G401.6 (cell line): ENCODE measurements around the gene REEP1.
"Not testable (repeated sequence)": the region's sequence is repeated elsewhere in the genome, so short reads cannot be mapped to it uniquely, and the experiment has no call there.

Experiments used
- FAIRE-seq: peaks from 2 replicates; lab custom pipeline; 2012; peaks lifted over from hg19 to GRCh38; lab: Jason Lieb, UNC

REEP1 gene

DNA sequence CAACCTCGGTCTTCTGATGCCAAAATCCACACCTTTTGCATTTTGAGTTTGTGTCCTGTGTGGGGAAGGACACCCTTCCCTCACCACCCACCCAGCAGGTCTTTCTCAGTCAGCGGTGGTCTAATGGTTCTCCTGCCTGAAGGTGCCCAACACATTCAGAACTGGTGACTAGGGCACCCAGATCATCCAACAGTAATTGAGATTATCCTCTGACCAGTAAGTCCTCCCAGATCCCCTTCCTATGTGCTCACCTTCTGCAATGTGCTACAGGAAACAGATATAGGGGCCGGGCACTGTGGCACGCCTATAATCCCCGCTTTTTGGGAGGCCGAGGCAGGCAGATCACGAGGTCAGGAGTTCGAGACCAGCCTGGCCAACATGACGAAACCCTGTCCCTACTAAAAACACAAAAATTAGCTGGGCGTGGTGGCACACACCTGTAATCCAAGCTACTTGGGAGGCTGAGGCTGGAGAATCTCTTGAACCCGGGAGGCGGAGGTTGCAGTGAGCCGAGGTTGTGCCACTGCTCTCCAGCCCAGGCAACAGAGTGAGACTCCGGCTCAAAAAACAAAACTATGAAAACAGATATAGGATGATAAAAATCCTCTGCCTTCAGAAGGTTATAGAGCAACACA, 56.2 kb downstream of the REEP1 start:
- no peak for FAIRE-seq

DNA sequence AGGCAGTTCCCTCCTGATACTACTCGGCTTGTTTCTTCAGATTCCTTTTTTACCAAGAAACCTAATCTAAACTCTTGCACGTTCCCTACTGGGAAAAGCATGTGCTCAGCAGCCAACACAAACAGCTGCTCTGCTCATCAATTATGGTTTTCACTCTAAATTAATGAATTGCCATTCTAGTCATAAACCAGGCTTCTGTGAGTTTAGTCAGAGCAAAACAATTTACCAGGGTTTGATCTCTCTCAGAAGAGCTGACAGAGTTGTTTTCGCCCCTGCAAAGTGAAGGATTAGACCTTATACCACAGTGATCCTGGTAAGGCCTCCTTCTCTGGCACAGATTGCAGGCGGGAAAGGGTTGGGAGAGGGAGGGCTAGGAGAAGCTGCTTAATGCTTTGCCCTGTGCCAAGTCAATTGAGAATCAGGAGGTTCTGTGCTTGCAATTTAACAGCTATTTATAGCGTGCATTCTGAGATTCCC, 57.2 kb downstream of the REEP1 start:
- FAIRE-seq, result no peak

DNA sequence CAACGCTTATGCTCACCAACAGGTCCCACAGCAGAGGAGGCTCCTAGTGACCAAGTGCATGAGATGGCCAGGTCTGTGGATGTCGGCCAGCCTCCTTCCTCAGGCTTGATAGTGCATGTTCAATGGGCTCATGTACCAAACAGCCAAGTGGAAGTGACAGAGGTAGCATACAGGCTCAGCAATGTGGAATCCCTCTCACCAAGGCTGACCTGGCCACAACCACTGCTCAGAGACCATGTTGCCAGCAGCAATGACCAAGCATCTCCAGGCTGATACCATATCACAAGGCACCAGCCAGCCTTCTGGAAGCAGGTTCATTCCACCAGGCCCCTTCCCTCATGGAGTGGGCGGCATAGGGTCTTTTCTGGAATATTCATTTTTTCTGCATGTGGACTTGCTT, 61.5 kb downstream of the REEP1 start:
- FAIRE-seq, result no peak

DNA sequence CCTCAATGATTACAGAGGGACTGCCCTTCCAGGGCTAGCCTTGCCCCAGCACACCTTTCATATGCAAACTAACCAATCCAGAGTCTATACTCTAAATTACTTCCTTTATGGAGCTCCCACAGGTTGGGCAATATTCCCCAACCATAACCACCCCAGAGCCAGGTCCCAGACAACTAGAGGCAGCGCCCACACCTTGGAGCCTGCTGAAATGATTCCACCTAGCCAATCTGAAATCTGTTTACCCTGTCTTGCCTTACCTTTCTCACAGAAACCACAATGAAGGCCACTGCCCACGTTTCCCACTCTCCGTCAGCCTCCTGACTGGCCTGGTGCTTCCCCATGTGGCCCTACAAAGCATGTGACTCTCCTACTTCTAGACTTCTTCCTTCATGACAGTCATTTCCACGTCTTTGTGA, 62.0 kb downstream of the REEP1 start:
- FAIRE-seq, result no peak

DNA sequence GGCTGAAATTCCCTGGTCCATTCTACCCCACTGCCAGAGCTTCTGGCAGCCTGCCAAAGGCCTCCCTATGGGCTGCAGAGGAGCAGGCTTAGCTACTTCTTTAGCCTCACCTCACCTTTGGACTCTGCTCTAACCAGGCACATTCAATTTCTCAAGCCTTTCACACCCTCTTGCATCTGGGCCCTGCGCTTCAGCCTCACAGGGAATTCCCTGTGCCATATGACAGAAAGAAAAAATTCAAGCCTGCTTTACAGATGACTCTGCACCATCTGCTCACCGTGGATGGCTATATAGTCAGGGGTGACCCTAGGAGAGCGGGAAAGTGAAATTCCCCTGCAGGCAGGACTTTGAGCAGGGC, 62.5 kb downstream of the REEP1 start:
- no peak for FAIRE-seq

DNA sequence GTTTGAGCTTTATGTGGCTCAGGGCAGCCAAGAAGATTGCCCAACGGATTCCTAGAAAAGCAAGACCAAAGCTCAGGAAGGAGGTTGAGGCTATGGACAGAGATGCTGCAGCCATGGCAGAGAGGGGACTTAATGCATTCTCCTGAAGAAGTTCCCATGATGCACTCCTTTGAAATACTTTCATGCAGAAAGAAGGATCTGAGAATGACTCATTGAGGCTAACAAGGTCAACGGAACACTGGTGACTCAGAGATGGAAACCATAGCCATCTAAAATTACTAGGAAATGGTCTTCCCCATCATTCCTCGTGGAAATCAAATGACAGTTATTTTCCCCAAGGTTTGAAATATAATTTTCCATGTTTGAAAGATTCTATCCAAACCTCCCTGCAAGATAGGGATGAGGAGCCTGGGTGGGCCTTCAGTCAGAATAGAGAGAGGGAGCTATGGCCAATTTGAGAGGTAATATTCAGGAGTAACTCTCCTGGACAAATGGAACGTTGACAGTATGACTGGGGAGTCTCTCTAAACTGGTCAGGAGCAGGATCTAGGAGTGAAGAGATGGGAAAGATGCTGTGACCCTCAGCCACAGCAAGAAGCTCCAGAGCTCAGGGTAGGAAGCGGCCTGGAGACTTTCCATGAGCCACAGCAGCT, 63.0 kb downstream of the REEP1 start:
- no peak for FAIRE-seq

DNA sequence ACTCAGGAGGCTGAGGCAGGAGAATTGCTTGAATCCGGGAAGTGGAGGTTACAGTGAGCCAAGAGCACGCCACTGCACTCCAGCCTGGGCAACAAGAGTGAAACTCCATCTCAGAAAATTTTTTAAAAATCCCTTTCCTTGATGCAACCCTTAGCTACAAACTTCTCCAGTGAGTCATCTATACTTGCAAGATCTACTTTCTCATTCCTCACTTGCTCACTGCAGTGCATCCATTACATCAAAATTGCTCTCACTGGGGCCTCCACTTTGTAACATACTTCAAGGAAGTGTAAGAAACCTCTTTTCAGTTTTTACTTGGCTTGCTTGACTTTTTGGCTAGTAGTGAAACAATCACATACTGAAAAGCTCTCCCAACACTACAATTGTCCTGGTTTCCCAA, 65.3 kb downstream of the REEP1 start:
- FAIRE-seq, result no peak

DNA sequence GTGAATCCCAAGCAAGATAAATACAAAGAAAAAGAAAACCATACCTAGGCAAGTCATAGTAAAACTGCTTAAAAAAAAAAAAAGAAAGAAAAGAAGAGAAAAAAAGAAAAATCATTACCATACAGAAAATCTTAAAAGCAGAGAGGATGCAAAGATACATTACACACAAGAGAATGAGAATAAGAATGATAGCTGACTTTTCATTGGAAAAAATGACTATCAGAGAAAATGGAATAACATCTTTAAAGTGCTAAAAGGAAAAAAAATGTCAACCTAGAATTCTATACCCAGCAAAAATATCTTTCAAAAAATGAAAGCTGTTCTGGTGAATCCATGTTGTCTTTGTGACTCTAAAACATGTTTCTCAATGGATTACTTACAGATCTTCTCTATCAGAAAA, 66.2 kb downstream of the REEP1 start:
- FAIRE-seq, result no peak

DNA sequence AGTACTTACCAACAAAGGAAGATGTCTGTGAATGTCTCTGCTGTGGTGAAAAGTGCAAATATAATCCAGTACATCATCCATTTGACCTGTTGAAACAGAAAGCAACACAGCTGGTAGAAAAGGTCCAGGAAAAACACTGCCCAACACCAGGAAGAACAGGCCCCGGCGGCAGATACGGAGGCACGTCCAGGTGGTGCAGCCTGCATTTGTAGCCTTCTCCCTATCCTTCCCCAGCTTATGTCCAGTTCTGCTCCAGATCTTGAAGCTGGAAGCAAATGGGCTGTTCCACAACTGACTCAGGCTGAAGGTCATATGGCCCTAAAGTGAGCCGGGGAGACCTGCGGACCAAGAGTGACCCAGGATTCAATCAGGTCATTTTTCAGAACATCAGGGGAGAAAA, 73.5 kb downstream of the REEP1 start:
- FAIRE-seq, result no peak

DNA sequence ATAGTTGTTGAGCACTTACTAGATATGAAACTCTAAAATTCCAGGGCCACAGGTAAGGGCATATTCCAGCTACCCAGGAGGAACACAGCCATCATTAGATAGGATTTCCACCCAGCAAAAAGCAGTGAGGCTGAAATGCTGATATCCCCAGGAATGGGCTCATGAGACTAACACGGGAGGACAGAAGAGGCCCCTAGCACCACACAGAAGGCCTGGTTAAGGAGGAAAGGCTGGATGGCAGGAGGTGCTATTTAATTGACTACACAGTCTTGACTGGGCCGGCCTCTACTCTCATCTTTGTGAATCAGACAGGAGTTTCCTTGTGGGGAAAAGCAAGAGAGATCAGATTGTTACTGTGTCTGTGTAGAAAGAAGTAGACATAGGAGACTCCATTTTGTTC, 76.4 kb downstream of the REEP1 start:
- no peak for FAIRE-seq

DNA sequence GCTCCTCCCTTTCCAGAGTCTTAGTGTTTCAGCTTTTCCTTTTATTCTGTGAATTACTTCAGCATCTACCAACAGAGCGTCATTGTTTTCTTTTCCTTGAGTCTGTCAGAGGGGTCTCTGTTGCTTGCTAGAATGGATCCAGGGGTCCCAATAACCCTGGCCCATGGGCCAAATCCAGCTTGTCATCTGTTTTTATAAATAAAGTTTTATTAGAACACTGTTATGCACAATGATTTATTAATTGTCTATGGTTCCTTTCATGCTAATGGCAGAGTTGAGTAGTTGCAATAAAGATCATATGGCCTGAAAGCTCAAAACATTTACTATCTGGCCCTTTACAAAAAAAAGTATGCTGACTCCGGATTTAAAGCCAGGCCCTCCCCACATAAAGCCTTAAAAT, 79.3 kb downstream of the REEP1 start:
- FAIRE-seq, result no peak

DNA sequence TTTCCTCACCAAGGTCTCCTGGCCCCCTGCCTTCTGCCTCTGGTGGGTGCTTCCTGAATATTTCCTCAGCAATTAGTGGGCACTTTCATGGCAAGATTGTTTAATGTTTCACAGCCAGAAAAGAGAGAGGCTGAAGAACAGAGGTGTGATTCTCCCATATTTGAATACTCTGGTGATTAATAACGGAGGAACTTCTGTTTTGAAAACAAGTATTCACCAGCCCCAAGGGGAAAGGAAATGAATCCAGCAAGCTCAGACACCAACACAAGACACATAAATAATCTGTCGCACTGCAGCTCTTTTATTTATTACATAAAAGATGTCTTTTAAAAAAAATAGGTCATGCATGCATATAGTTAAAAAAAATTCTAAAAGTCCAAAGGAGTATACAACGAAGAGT, 80.4 kb downstream of the REEP1 start:
- no peak for FAIRE-seq

DNA sequence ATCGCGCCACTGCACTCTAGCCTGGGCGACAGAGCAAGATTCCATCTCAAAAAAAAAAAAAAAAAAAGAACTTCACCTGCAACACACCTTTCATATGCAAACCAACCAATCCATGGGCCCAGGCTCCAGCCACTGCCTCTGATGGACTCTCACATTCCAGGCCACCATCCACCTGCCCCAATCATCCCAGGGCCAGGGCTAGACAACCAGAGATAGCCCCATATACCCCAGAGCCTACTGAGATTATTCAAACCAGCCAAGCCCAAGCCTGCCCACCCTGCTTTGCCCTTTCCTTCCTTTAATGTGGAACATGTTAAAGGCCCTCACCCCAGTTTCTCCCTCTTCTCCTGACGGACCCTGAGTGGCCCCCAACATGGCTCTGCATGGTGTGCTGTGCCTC, 81.1 kb downstream of the REEP1 start:
- no peak for FAIRE-seq

DNA sequence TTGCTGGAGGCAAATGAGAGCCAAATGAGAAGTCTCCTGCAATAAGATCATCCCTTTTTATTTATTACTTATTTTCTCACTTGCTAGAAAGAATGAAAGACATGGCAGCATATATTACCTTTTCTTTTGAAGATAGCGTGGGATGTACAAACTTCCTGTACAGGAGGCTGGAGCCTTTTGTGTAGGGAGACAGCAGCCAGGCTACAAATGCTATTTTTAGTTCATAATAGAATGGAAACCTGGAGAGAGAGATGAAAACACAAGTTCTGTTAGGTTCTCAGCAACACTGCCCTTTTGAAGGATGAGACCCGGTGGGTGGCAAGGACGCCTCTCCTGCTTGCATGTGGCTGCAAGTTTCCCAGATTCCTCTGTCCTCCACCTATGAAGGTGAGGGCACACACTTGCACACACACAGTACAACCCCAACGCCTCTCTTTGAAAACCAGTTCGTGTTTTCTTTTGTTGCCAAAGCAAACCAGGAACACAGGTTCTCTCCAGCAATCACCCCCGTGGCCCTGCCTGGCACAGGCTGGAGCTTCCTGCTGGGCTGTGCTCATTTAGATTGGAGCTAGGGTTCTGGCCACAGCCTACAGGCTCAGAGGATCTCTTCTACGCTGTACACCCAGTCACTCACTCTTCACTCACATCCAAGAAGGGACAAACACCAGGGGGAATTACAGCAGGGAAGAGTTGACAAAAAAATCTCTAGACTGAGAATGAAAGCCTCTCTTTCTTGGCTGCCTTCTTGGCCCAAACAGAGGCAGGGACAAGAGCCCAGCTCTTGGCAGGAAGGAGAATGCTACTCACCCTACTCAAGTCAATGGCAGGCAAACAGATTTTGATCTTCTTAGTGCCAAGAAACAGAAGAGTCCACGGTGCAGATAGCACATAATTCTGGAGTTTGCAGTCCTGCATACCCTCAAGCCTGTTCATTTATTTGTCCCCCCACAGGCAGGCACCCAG, 82.6 kb downstream of the REEP1 start:
- no peak for FAIRE-seq

DNA sequence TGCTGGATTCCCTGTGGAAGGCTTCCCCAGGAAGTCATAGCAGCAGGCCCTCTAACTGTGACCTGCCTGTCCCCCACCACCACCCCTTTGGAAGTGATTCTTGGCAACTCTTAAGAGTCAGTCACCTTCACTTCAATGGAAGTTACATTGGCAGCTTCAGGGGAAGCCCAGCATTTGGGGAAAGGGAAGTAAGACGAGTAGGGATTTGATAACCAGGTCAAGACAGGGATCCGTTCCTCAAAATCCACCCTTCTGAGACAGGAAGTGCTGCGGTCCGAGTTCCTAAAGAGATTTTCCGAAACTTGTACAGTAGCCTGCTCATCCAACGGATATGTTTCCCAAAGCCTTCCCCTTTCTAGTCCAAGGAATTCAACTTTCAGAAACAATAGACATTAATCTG, 84.0 kb downstream of the REEP1 start:
- no peak for FAIRE-seq

DNA sequence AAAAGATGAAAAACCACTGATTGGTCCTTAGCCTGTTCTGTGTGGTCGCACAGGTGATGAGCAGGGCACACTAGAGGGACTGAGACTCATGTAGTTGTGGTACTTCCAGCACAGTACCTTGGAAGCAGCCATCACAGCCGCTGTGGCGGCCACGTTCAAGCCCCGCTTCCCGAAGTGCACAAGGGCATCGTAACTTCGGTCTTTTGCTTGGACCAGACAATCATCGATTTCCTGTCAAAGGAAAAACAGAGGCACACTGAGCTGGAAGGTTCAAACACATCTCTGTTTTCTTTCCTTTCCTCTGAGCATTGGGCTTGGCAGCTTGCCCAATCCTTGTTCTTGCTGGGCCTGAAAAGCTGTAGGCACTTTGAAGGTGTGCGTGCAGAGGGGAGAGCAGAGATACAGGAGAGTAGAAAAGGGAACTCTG, 85.6 kb downstream of the REEP1 start:
- no peak for FAIRE-seq

DNA sequence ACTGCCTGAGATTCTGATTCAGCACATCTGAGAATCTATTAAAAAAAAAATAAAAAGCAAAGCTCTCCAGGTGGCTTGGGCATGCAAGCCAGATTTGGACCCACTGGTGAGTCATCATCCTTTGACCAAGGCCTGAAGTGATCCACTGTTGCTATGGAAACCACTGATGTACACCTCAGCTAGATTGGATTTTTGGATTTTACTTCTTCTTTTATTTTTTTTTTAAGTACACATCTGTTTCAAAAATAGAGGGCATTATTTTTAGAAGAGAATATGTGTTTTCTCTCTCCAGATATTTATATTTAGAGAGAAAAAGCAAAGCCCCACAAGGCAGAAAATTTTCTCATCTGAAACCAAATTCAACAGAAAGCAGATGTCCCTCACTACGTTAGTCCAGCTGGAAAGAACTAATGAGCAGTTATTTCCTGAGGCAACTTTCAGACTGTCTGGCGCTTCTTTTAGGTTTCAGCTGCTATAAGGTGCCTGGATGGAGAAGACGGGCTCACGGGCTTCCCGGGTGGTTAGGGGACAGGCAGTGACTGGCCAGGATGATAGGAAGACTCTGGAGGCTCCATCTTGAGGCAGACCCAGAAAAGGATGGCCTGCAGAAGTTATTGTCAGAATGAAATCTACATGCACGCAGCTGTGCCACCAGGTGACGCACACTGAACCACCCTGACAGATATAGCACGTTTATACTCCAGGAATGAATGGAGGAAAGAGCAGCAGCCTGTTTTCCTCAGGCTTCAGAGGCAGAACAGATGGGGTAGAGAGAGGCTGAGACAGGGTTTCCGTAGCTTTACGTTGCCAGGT, 87.6 kb downstream of the REEP1 start:
- no peak for FAIRE-seq

DNA sequence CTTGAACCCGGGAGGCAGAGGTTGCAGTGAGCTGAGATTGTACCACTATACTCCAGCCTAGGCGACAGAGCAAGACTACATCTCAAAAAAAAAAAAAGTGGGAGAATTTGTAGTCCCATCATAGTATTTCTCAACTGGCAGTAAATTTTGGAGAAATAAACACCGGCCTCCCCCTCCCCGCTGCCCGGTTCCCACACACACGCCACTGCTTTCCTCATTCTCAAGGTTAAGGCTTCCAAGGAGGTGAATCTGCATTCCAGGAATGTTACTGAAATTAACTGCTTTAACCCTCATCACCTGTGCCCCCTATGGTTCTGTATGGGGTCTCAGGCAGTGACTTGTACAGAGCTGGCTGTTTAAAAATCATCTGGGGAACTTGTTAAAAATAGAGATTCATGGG, 88.2 kb downstream of the REEP1 start:
- FAIRE-seq, result no peak

DNA sequence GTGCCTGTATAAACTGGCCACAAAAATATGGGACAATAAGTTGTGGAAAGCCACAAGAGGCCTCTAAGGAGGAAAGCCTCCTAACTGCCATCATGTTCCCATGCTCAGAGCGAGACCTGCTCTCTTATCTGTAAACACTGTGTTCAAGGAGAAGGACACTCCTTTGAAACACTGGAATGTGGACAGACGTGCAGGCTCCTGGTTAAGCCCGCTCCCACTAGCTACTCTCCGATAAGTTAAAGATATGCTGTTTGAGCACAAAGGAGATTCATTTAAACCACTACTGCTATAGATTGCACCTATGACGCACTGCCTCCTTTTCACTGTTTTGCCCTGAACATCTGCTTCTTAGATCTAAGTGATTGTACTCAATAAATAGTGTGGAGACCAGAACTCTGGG, 92.2 kb downstream of the REEP1 start:
- FAIRE-seq, result not testable (repeated sequence)

DNA sequence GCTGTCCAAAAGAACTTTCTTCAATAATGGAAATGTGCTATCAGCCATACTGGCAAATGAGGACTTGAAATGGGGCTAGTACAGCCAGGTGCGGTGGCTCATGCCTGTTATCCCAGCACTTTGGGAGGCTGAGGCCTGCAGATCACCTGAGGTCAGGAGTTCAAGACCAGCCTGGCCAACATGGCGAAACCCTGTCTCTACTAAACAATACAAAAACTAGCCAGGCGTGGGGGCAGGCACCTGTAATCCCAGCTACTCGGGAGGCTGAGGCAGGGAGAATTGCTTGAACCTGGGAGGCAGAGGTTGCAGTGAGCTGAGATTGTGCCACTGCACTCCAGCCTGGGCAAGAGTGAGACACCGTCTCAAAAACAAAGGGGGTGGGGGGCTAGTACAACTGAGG, 92.6 kb downstream of the REEP1 start:
- not testable (repeated sequence) for FAIRE-seq

DNA sequence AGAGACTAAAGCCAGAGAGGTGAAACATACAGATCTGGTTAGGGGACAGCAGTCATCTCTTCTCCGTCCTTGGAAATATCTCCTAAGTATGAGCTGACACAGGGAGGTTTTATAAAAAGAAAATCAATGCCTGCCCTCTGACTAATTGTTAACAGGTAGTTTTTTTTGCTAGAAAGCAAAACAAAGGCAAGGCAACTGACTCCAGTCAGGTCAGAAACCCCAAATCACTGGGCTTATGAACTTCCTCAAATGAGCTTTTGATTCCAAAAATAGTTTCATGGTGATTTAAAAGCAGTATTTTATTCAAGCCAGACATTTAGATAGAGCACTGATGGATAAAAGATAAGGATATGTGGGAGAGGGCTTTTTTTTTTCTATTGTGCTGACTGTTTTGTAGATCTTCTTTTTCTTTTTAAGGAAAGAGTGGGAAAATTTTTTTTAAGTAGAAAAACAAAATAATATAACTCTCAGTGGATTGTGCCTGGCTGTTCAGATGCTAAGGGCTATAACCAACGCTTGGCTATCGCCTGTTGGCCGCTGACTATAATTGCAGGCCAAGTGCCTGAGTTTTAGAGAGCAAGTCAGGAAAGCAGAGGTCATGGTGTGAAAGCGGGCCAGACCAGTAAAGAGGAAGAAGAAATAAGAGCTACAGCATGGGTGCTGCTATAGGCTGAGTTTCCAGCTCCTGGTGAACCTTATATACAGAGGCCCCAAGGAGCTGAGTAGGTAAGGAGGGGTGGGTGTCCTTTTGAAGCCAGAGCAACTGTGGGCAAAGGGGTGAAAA, 93.3 kb downstream of the REEP1 start:
- no peak for FAIRE-seq

DNA sequence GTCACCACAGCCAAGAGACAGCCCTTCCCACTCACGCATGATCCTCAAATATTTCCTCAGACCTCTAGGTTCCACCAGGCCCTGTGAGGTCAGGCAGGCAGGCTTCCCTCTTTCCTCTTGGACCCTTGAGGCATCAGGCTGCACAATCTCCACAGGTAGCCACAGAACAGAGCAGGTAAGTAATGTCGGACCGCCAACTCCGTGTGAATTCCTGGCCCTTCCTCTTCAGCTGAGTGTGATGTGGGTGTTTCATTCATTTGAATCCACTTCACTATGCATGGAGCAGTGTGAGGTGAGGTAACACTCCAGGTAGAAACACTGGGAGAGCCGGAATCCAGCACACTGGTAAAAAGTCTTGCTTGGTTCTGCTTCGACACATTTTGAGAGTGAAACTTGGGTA, 94.2 kb downstream of the REEP1 start:
- FAIRE-seq, result no peak
